Parathyroid adenoma (tissue), 2 donors: ENCODE measurements around the gene HDAC5.
"Not testable (repeated sequence)": the region's sequence is repeated elsewhere in the genome, so short reads cannot be mapped to it uniquely, and the experiment has no call there.

Experiments used
- H2AFZ ChIP-seq: fragments of 300-600 bp; sonication (generic); one replicate; pipeline ENCODE4 v1.7.0; 2017; ENCODE audit warnings: antibody characterized with exemption, mild to moderate bottlenecking
- H3K27ac ChIP-seq: fragments of 300-600 bp; sonication (generic); one replicate; pipeline ENCODE4 v1.7.0; 2017
- H3K27me3 ChIP-seq: fragments of 300-600 bp; sonication (generic); one replicate; pipeline ENCODE4 v1.7.0; 2017; ENCODE audit warnings: low read length; ENCODE audit not compliant: control insufficient read depth, insufficient read depth
- H3K36me3 ChIP-seq: fragments of 300-600 bp; sonication (generic); one replicate; pipeline ENCODE4 v1.7.0; 2017; ENCODE audit warnings: low read length; ENCODE audit not compliant: control insufficient read depth, insufficient read depth
- H3K4me1 ChIP-seq: fragments of 300-600 bp; sonication (generic); one replicate; pipeline ENCODE4 v1.7.0; 2017; ENCODE audit warnings: control low read depth
- H3K4me2 ChIP-seq: fragments of 300-600 bp; sonication (generic); one replicate; pipeline ENCODE4 v1.7.0; 2017; ENCODE audit warnings: low read length
- H3K4me3 ChIP-seq: fragments of 300-600 bp; sonication (generic); one replicate; pipeline ENCODE4 v1.7.0; 2017; ENCODE audit warnings: low read depth, low read length
- H3K79me2 ChIP-seq: fragments of 300-600 bp; sonication (generic); one replicate; pipeline ENCODE4 v1.7.0; 2017; ENCODE audit warnings: control low read depth
- H3K9ac ChIP-seq: fragments of 300-600 bp; sonication (generic); one replicate; pipeline ENCODE4 v1.7.0; 2017; ENCODE audit warnings: mild to moderate bottlenecking
- H3K9me3 ChIP-seq: fragments of 300-600 bp; sonication (generic); one replicate; pipeline ENCODE4 v1.7.0; 2017; ENCODE audit warnings: low read length; ENCODE audit not compliant: control insufficient read depth
- CTCF ChIP-seq: fragments of 300-600 bp; sonication (generic); IDR thresholded peaks from one replicate; pipeline ENCODE4 v1.7.0; 2017; ENCODE audit warnings: antibody characterized with exemption, mild to moderate bottlenecking
- donor health status: primary hyperparathyroidism.

The HDAC5 gene

GRCh38 chr17:44059101-44059892 lies 64.1 kb downstream of the HDAC5 start:
- TF ChIP-seq CTCF: no peak
- Histone ChIP-seq H3K9ac (no peak overlapping the region), H3K4me1 (no peaks in the 10 kb centered on the region), H3K36me3 (no peaks in the 10 kb centered on the region), H3K27ac (no peak overlapping the region), H2AFZ (no peak overlapping the region), H3K9me3 (no peaks in the 10 kb centered on the region), H3K4me2 (no peak overlapping the region), H3K27me3 (no peaks in the 10 kb centered on the region), H3K79me2 (peaks cover 62% of the 10 kb centered on the region), H3K4me3 (no peak overlapping the region)

GRCh38 chr17:44053125-44053872 lies 70.1 kb downstream of the HDAC5 start:
- H3K4me2 ChIP-seq: no peak overlapping the region
- no peak overlapping the region for H2AFZ ChIP-seq
- H3K79me2 ChIP-seq: peaks cover 68% of the 10 kb centered on the region
- peaks cover 6% of the 10 kb centered on the region for H3K4me1 ChIP-seq
- no peak overlapping the region for H3K27ac ChIP-seq
- H3K9me3 ChIP-seq: no peaks in the 10 kb centered on the region
- H3K27me3 ChIP-seq: no peaks in the 10 kb centered on the region
- H3K9ac ChIP-seq: no peak overlapping the region
- no peak overlapping the region for H3K4me3 ChIP-seq
- TF ChIP-seq CTCF: no peak
- no peaks in the 10 kb centered on the region for H3K36me3 ChIP-seq

- H3K9ac ChIP-seq: no peak overlapping the region
- H3K27ac ChIP-seq: no peak overlapping the region
- H3K27me3 ChIP-seq: no peaks in the 10 kb centered on the region
- no peak overlapping the region for H3K4me2 ChIP-seq
- H3K36me3 ChIP-seq: no peaks in the 10 kb centered on the region
- no peak overlapping the region for H2AFZ ChIP-seq
- H3K4me1 ChIP-seq: peaks cover 6% of the 10 kb centered on the region
- TF ChIP-seq CTCF: no peak
- H3K9me3 ChIP-seq: no peaks in the 10 kb centered on the region
- peaks cover 59% of the 10 kb centered on the region for H3K79me2 ChIP-seq
- no peak overlapping the region for H3K4me3 ChIP-seq
Observed at GRCh38 chr17:44049294-44050060, 74.0 kb downstream of the HDAC5 start.

- not testable (repeated sequence) for H3K4me3 ChIP-seq, H3K9me3 ChIP-seq, H3K27ac ChIP-seq, H3K4me1 ChIP-seq, H2AFZ ChIP-seq, H3K27me3 ChIP-seq, H3K9ac ChIP-seq, H3K4me2 ChIP-seq, H3K36me3 ChIP-seq
- H3K79me2 ChIP-seq: peaks cover 58% of the 10 kb centered on the region
Observed at GRCh38 chr17:44046893-44047292, 76.5 kb downstream of the HDAC5 start.

- Histone ChIP-seq H3K79me2 (peaks cover 44% of the 10 kb centered on the region), H3K9ac (no peak overlapping the region), H3K4me3 (no peak overlapping the region), H3K9me3 (no peaks in the 10 kb centered on the region), H2AFZ (no peak overlapping the region), H3K27ac (no peak overlapping the region), H3K36me3 (no peaks in the 10 kb centered on the region), H3K4me2 (no peak overlapping the region), H3K4me1 (peaks cover 12% of the 10 kb centered on the region), H3K27me3 (no peaks in the 10 kb centered on the region)
- no peak for TF ChIP-seq CTCF
Observed at GRCh38 chr17:44045486-44045885, 78.0 kb downstream of the HDAC5 start.
